Activated CD8-positive, alpha-beta memory T cell treated with anti-CD3 and anti-CD28 coated beads for 4 hours (primary cell): Measurements from ENCODE around the gene BRSK2.

Source experiments
- DNase-seq, 2 donors: peaks; one replicate each; pipeline ENCODE4 v3.0.0-alpha.2; 2020; ENCODE audit warnings: low read depth in 2 of 2

The BRSK2 gene

DNA sequence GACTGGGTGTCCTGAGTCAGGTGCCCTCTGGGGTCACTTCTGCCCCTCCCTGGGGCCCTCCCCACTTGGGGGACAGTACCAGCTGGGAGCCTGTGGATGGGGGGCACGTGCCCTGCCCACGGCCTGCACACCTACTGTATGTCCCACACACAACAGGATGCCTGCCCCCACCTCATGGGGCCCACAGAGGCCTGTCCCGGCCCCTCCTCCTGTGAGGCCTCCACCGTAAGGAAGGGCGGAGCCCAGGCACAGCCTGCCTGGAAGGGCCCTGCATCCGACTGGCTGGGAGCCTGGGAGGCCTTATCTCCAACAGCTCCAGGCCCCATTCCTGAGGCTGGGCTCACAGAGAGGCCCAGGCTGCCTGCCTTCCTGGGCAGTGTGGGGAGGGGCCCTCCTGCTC lies 47.8 kb downstream of the BRSK2 start:
- DNase-seq: no peak

- no peak for DNase-seq
Observed at GRCh38 chr11:1438261-1438966, 48.7 kb downstream of the BRSK2 start.

- DNase-seq: no peak
Observed at GRCh38 chr11:1438967-1439330, 49.2 kb downstream of the BRSK2 start.

DNA sequence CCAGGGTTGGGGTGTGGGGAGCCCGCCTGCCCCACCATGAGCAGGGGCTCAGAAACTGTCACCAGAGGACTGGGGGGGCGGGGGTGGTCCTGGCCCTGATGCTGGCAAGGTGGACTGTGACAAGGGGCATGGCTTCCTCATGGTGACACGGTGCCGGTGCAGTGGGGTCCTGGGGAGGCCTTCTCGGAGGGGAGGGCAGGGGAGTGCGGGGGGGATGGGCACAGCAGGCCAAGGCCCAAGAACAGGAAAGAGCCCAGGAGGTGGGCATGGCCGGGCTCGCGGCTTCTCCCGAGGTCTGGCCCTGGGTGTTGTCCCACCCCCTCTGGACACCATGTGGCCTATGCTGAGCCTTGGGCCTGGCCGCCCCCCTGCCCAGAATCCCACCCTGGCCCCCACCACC lies 49.6 kb downstream of the BRSK2 start:
- DNase-seq: no peak

GRCh38 chr11:1440066-1440465 lies 50.3 kb downstream of the BRSK2 start:
- no peak for DNase-seq

DNA sequence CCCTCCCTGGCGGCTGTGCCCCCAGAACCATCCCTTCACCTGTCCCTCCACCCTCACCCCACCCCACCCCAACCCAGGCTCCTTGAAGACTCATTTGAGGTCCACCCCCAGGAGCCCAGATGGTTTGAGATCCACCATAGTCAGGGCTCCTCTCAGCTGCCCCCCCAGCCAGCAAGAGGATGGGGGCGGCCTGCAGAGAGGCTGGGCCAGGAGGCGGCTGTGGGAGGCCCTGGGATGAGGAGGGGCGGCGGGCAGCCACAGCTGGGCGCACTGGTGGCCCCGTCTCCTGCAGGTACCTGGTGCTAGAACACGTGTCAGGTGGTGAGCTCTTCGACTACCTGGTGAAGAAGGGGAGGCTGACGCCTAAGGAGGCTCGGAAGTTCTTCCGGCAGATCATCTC lies 50.8 kb downstream of the BRSK2 start:
- DNase-seq: no peak

DNA sequence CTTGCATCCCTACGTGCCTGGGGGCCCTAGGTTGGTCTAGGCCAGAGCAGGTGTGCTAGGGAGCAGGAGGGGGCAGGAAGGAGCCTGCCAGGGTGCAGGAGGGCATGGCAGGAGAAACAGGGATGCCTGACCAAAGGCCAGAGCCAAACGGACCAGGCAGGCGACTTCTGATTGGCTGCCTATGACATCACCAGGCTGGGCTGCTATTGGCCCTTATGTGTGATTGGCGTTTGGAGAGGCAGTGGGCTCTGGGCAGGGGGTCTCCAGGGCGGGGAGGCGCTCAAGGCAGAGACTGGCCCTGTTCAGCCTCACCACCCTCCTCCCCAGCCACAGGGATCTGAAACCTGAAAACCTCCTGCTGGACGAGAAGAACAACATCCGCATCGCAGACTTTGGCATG lies 52.4 kb downstream of the BRSK2 start:
- DNase-seq: no peak

GRCh38 chr11:1442807-1443366 lies 53.2 kb downstream of the BRSK2 start:
- DNase-seq: no peak

GRCh38 chr11:1443737-1444136 lies 54.0 kb downstream of the BRSK2 start:
- DNase-seq: no peak

DNA sequence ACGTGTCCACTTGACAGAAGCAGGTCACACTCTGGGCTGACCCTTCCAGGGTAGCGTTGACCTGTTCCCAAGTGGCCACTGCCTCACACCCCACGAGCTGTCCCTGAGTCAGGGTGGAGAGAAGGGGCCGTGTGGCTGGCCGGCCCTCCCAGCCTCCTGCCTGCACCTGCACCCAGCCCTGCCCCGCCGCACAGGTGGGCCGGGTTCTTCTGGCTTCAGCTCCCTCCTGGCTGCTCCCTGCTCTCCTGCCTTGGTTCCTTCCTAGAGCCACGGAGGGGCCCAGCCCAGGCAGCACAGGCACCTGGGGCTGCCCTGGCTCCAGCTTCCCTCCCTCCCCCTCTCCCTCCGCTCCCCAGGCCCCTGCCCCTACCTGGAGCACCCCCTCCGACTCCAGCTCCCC lies 54.6 kb downstream of the BRSK2 start:
- no peak for DNase-seq

- DNase-seq: no peak
Observed at GRCh38 chr11:1444823-1445422, 55.2 kb downstream of the BRSK2 start.

GRCh38 chr11:1445741-1446445 lies 56.2 kb downstream of the BRSK2 start:
- no peak for DNase-seq

- no peak for DNase-seq
Observed at GRCh38 chr11:1446623-1447022, 56.9 kb downstream of the BRSK2 start.

GRCh38 chr11:1447845-1448825 lies 58.4 kb downstream of the BRSK2 start:
- DNase-seq: no peak

DNA sequence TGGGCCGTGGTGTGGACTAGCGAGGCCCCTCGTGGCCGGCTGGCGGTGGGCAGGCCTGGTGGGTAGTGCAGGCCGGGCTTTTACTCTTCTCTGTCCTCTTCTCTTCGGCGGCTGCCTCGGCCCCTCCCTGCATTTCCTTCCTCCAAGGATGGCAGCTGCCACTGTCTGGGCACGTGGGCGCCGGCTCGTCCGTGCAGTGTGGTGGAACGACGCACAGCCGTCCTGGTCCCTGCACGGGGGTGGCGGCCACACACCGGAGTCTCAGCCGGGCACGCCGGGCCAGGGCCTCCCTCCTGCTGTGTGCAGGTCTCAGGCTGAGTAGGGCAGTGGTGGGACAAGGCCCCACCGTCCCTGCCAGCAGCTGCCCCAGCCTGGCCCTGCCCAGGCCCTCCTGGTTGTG lies 59.1 kb downstream of the BRSK2 start:
- DNase-seq: no peak

- DNase-seq: no peak
Observed at GRCh38 chr11:1449490-1450243, 59.9 kb downstream of the BRSK2 start.

GRCh38 chr11:1450344-1450875 lies 60.7 kb downstream of the BRSK2 start:
- no peak for DNase-seq

DNA sequence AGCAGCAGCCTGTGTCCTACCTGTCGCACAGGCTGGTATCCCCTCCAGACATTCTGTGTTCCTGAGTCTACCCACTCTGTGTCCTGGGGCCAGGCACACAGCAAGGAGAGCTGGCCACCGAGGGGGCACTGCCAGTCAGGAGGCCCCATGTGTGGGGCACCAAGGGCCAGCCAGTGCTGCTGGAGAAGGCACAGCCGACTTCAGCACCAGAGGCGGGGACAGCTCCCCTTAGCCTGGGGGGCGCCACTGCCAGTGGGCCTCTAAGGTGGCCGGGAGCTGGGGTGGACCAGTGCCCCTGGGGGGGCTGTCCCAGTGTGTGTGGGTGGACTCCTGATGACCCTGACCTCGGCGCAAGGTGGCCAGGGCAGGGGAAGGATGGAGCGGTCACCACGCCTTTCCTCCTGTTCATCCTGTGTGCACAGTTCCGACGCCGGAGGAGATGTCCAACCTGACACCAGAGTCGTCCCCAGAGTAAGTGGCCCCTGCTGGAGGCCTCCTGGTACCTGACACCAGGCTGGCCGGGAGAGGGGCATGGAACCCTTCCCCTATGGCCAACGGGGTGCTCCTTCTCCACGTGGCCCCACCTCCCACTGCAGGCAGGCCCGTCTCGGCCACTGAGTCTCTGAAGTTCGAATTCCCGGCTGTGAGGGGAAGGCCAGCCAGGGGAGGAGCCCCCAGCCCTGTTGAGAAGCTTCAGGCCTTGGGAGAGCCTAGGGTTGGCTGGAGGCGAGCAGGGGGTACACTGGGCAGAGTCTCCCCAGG lies 61.4 kb downstream of the BRSK2 start:
- DNase-seq: no peak

GRCh38 chr11:1451781-1452470 lies 62.2 kb downstream of the BRSK2 start:
- no peak for DNase-seq
